Measurements from ENCODE around the gene IRF1.
"Not testable (repeated sequence)": the region's sequence is repeated elsewhere in the genome, so short reads cannot be mapped to it uniquely, and the experiment has no call there.

IRF1 gene

DNA sequence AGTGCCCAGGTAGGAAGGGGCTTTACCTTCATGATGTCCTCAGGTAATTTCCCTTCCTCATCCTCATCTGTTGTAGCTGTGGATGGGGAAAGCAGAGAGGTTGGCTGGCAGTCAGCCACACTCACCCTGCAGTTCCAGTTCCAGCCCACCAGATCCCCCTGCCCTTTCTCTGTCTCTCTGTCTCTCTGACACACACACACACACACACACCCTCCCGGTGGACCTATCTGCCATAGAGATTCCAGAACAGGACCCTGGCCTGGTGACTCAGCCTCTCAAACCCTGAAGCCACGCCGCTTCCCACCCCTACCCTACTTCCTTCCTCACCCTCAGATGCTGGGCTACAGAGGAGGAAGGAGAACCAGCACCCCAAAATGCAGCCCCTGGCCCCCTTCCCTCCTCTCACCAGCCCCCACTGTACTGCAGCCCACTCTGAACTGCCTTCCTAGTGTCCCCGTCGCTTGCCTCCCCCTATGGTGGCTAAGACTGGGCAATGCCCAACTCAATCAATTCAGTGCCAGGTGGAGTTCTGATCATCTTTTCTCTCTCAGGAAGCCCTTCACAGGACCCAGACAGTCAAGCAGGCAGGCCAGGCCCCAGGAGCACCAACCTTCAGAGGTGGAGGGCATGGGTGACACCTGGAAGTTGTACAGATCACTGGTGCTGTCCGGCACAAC is 4.8 kb downstream of the IRF1 start:
- DNase-seq (ENCODE audit: low read depth) = no peak
- no peak for TF ChIP-seq CTCF (IDR thresholded peaks at IDR 0.05; ENCODE audit: control insufficient read depth, extremely low read depth, insufficient read depth)
- H3K4me3 ChIP-seq (ENCODE audit: low read depth, low read length) = no peak overlapping the region

- not testable (repeated sequence) for DNase-seq (ENCODE audit: low read depth); H3K4me3 ChIP-seq (ENCODE audit: low read depth, low read length)
Measured at GRCh38 chr5:132484876-132485640, 5.5 kb downstream of the IRF1 start.

GRCh38 chr5:132484391-132484725 is 6.2 kb downstream of the IRF1 start:
- DNase-seq (ENCODE audit: low read depth) = no peak

DNA sequence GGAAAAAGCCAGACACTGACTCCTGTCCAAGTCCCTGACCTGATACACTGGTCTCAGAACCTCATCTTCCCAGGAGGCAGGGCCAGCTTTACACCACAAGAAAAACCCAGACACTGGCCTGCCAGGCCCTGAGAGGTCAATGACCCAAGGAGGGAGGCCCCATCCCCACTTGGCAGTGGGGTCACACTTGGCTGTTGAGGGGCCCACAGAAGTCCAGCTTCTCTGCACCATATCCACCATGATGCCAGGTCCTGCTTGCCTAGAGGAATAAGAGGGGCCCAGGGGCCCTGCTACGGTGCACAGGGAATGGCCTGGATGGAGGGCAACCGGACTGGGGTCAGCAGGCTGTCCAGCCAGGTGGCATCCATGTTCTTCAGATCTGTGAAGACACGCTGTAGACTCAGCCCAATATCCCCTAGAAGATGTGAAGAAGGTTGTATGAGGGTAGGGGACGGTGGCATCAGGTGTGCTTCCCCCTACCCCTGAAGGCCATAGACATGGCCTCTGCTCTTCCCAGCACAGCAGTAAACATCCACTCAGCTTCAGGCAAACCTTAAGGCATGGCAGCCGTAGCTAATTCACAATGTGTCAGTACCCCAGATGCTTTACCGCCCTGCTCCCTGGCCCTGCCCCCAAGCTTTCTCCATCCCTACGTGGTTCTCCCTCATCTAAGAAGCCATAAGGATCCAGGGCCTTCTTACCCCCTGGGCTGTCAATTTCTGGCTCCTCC is 6.7 kb downstream of the IRF1 start:
- no peak for TF ChIP-seq CTCF (IDR thresholded peaks at IDR 0.05; ENCODE audit: control insufficient read depth, extremely low read depth, insufficient read depth)
- no peak overlapping the region for H3K4me3 ChIP-seq (ENCODE audit: low read depth, low read length)
- no peak for DNase-seq (ENCODE audit: low read depth)

More at GRCh38 chr5:132484391-132484725, 6.2 kb downstream of the IRF1 start:
- no peak overlapping the region for H3K4me3 ChIP-seq (ENCODE audit: low read depth, low read length)
- TF ChIP-seq CTCF (IDR thresholded peaks at IDR 0.05; ENCODE audit: control insufficient read depth, extremely low read depth, insufficient read depth) = no peak

DNA sequence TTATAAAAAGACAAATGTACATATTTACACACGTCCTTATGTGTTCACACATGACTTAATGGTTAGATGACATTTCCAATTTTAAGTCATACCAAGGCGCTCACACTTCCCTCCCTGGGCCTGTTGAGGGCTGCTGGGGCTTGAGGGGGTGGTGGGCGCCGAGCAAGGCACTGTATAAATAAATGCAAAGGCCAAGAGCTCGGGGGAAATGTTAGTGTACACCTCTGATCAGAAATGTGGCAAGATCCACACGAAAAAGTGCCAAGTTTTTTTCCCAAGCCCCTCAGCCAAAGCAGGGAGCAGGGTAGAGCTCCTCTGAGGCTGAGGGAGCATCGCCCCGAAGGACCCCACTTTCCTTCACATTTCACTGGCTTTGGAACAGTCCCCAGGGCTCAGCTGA is 7.5 kb downstream of the IRF1 start:
- TF ChIP-seq CTCF (IDR thresholded peaks at IDR 0.05; ENCODE audit: control insufficient read depth, extremely low read depth, insufficient read depth) = no peak
- DNase-seq (ENCODE audit: low read depth) = no peak
- H3K4me3 ChIP-seq (ENCODE audit: low read depth, low read length) = no peak overlapping the region

GRCh38 chr5:132481596-132482211 is 8.9 kb downstream of the IRF1 start:
- no peak overlapping the region for H3K4me3 ChIP-seq (ENCODE audit: low read depth, low read length)
- DNase-seq (ENCODE audit: low read depth) = no peak
- no peak for TF ChIP-seq CTCF (IDR thresholded peaks at IDR 0.05; ENCODE audit: control insufficient read depth, extremely low read depth, insufficient read depth)

Data from LNCaP clone FGC (cell line).